Adrenal gland (tissue), 12 donors: ENCODE results near the gene GPD1L. TPM values are rescaled to one million over a fixed set of nuclear protein-coding genes. Genes with fewer than 3 reads are reported as not detected.
"Not testable (repeated sequence)": the region's sequence is repeated elsewhere in the genome, so short reads cannot be mapped to it uniquely, and the experiment has no call there.

Source experiments
- DNase-seq, 7 donors: peaks; one replicate each; pipeline ENCODE4 v3.0.0-alpha.2; 2019 to 2020
- H3K27ac ChIP-seq, 5 donors: fragments of 200-600 bp; sonication (generic) in 4 of 5; 1 replicate in 3 of 5; 2 replicates in 2 of 5; pipeline versions ENCODE4 v1.5.1 to v1.8.0; 2016 to 2020; ENCODE audit warnings: mild to moderate bottlenecking in 1 of 5
- H3K27me3 ChIP-seq: fragments of 200-600 bp; 2 replicates; pipeline ENCODE4 v1.8.0; 2021
- H3K36me3 ChIP-seq, 2 donors: fragments of 200-600 bp; replicated peaks in 1 of 2; 1 replicate in 1 of 2; 2 replicates in 1 of 2; pipeline versions ENCODE4 v1.5.1 to v1.8.0; 2018 to 2022
- H3K4me1 ChIP-seq, 2 donors: fragments of 200-600 bp; replicated peaks in 1 of 2; 1 replicate in 1 of 2; 2 replicates in 1 of 2; pipeline versions ENCODE4 v1.5.1 to v1.8.0; 2018 to 2021
- H3K4me3 ChIP-seq, 4 donors: fragments of 200-600 bp; sonication (generic) in 3 of 4; one replicate each; pipeline ENCODE4 v1.5.1; 2016 to 2018
- H3K9me3 ChIP-seq, 3 donors: fragments of 200-600 bp; sonication (generic) in 1 of 3; replicated peaks in 1 of 3; 1 replicate in 2 of 3; 2 replicates in 1 of 3; pipeline versions ENCODE4 v1.5.1 to v1.8.0; 2016 to 2021
- POLR2A ChIP-seq, 2 donors: fragments of 450-650 bp; IDR thresholded peaks; one replicate each; pipeline ENCODE4 v1.6.1; 2017; ENCODE audit warnings: antibody characterized with exemption in 2 of 2, mild to moderate bottlenecking in 2 of 2, moderate library complexity in 1 of 2
- WGBS, 4 donors: extraction: QIAGEN DNeasy Blood & Tissue Kit in 2 of 4; methylation state at CpG; one replicate each; pipeline versions ENCODE4 v1.1.5 to v1.1.7; 2013 to 2017; 5-methylcytosine and 5-hydroxymethylcytosine counted together
- intact Hi-C, 2 donors: fragments of 100-400 bp; cut with DNase I; formaldehyde crosslinking; loops; one replicate each; pipeline versions ENCODE4 v1.14.1 to v1.15.0; 2022 to 2023
- polyA plus RNA-seq, 3 donors: library from polyadenylated mRNA; stranded (reverse); fragments of 200-250 nt in 2 of 3; fragments of 350-450 nt in 1 of 3; fragmentation: Illumina TruSeq in 1 of 3; extraction: RNeasy Lipid Tissue Mini Kit (QIAGEN cat#74804) in 1 of 3; gene quantifications; one replicate each; pipeline ENCODE4 v1.2.3, GENCODE V29; 2013 to 2014
- total RNA-seq, 9 donors: library from RNA; depleted of rRNA in 4 of 9; stranded (reverse); fragments of >200 nt in 4 of 9; fragments of 120-200 nt in 1 of 9; fragmentation: NEBNext Ultra II Directional in 1 of 9; extraction: Animal tissue kit (Norgen Biotek cat#: 25700) in 1 of 9; gene quantifications; one replicate each; pipeline versions ENCODE4 v1.1.0 to v1.2.4, GENCODE V29; 2013 to 2023
- TF ChIP-seq, protein P1 (sequence below), 6 experiments: fragments of 450-650 bp in 4 of 6; fragments of 200-600 bp in 2 of 6; sonication (generic) in 1 of 6; IDR thresholded peaks; 1 replicate in 5 of 6; 2 replicates in 1 of 6; pipeline versions ENCODE4 v1.5.1 to v1.8.0; 2016 to 2021; ENCODE audit warnings: antibody characterized with exemption in 6 of 6, mild to moderate bottlenecking in 2 of 6, moderate library complexity in 1 of 6
- donor health status: healthy with polysubstance abuse.
- donor health status: Bipolar disorder and iron deficiency.
- donor health status: DM: yes; HTN: yes; CAD: no.
- donor health status: DM: no; HTN: no; CAD: no.
- donor health status: DM: no; HTN: no; CAD: no.
- donor health status: DM: yes; HTN: yes; CAD: no.

GPD1L gene
- total and polyA plus RNA-seq, 12 donors: 19.7 to 131 (median 79.1) TPM

GRCh38 chr3:32109256-32109655 lies 2.8 kb downstream of the GPD1L start:
- Histone ChIP-seq H3K4me3 (no peak overlapping the region), H3K9me3 (no peaks in the 10 kb centered on the region), H3K36me3 (no peaks in the 10 kb centered on the region), H3K4me1 (peaks cover 42 to 53% of the 10 kb centered on the region in 2 donors), H3K27me3 (no peaks in the 10 kb centered on the region), H3K27ac (peak overlapping the region; percentile 9 to 86 (median 76))
- DNase-seq: peak; percentile 94 to 98 (median 98)
- 10 to 21% (median 14%) methylated on average over 2 of the region's 2 CpGs for WGBS, 4 donors
- TF ChIP-seq, protein P1, sequence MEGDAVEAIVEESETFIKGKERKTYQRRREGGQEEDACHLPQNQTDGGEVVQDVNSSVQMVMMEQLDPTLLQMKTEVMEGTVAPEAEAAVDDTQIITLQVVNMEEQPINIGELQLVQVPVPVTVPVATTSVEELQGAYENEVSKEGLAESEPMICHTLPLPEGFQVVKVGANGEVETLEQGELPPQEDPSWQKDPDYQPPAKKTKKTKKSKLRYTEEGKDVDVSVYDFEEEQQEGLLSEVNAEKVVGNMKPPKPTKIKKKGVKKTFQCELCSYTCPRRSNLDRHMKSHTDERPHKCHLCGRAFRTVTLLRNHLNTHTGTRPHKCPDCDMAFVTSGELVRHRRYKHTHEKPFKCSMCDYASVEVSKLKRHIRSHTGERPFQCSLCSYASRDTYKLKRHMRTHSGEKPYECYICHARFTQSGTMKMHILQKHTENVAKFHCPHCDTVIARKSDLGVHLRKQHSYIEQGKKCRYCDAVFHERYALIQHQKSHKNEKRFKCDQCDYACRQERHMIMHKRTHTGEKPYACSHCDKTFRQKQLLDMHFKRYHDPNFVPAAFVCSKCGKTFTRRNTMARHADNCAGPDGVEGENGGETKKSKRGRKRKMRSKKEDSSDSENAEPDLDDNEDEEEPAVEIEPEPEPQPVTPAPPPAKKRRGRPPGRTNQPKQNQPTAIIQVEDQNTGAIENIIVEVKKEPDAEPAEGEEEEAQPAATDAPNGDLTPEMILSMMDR (IDR thresholded peaks at IDR 0.05): no peak
- peak in 1 of 2 donors; percentile 66 for TF ChIP-seq POLR2A (IDR thresholded peaks at IDR 0.05)
- intact Hi-C loops: no loop called here

GRCh38 chr3:32110233-32110760 lies 3.9 kb downstream of the GPD1L start:
- no peaks in the 10 kb centered on the region for H3K9me3 ChIP-seq
- peaks cover 42 to 53% of the 10 kb centered on the region in 2 donors for H3K4me1 ChIP-seq
- 49 to 79% (median 58%) methylated on average over 3 of the region's 3 CpGs for WGBS, 4 donors
- peak in 2 of 7 donors; percentile 19 to 39 for DNase-seq
- intact Hi-C loops: no loop called here
- H3K27me3 ChIP-seq: no peaks in the 10 kb centered on the region
- H3K36me3 ChIP-seq: no peaks in the 10 kb centered on the region
- peak overlapping the region; percentile 9 to 86 (median 76) for H3K27ac ChIP-seq
- no peak for TF ChIP-seq POLR2A (IDR thresholded peaks at IDR 0.05)
- TF ChIP-seq, protein P1 (IDR thresholded peaks at IDR 0.05): no peak
- H3K4me3 ChIP-seq: no peak overlapping the region

- DNase-seq: peak in 4 of 7 donors; percentile 35 to 45 (median 37)
- H3K27ac ChIP-seq: peak overlapping the region in 3 of 5 donors; percentile 53 to 82 (median 76)
- intact Hi-C loops: no loop called here
These were observed 5.1 kb downstream of the GPD1L start for GRCh38 chr3:32111560-32111959.

DNA sequence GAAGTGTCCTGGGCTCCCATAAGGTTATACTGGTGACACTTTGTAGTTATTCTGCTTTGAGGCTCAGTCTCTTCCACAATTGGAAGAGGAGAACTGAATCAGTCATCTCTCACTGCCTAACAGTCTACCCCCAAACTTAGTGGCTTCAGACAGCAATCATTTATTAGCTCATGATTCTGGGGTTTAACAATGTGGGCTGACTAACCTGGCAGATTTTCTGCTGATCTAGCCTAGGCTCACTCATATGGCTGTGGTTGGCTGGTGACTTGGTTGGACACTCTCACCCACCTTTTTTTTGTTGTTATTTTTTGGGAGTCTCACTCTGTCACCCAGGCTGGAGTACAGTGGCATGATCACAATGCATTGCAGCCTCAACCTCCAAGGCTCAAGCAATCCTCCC lies 7.1 kb downstream of the GPD1L start:
- TF ChIP-seq POLR2A (IDR thresholded peaks at IDR 0.05): no peak
- Histone ChIP-seq H3K36me3 (no peaks in the 10 kb centered on the region), H3K4me1 (peaks cover 29 to 51% of the 10 kb centered on the region in 2 donors), H3K27ac (no peak overlapping the region), H3K27me3 (no peaks in the 10 kb centered on the region), H3K9me3 (no peaks in the 10 kb centered on the region), H3K4me3 (no peak overlapping the region)
- DNase-seq: no peak
- intact Hi-C loops: no loop called here

More at GRCh38 chr3:32111560-32111959, 5.1 kb downstream of the GPD1L start:
- WGBS, 4 donors: 37 to 78% (median 52%) methylated on average over 2 of the region's 2 CpGs
- no peaks in the 10 kb centered on the region for H3K27me3 ChIP-seq
- no peaks in the 10 kb centered on the region for H3K36me3 ChIP-seq
- H3K4me3 ChIP-seq: no peak overlapping the region
- TF ChIP-seq, protein P1 (IDR thresholded peaks at IDR 0.05): no peak
- no peaks in the 10 kb centered on the region for H3K9me3 ChIP-seq
- peaks cover 42 to 55% of the 10 kb centered on the region in 2 donors for H3K4me1 ChIP-seq

DNA sequence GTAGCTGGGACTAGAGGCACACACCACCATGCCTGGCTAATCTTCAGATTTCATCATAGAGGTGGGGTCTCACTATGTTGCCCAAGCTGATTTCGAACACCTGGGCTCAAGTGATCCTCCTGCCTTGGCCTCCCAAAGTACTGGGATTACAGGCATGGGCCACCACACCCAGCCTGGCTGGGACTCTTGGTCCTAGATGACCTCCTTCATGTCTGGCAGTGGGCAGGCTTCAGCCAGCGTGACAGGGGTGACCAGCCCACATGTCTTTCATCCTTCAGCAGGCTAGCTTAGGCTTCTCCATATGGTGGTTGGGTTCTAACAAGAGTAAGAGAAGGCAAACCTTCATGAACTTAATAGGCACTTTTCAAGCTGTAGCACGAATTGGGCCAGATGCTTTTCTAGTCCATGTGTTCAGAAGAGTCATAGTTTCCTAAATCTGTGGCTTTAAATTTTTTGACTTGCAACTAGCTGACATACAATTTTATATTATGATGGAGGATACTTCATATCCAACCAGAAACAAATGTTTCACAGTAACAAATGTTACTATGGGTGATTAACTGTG lies 7.6 kb downstream of the GPD1L start:
- intact Hi-C loops: no loop called here
- Histone ChIP-seq H3K9me3 (no peaks in the 10 kb centered on the region), H3K27ac (peak overlapping the region in 1 of 5 donors; percentile 9), H3K36me3 (no peaks in the 10 kb centered on the region), H3K27me3 (no peaks in the 10 kb centered on the region), H3K4me1 (peaks cover 24 to 46% of the 10 kb centered on the region in 2 donors), H3K4me3 (no peak overlapping the region)
- no peak for DNase-seq
- 95 to 100% (median 96%) methylated on average over 2 to 3 of the region's 3 CpGs for WGBS, 4 donors
- TF ChIP-seq, protein P1 (IDR thresholded peaks at IDR 0.05): no peak
- TF ChIP-seq POLR2A (IDR thresholded peaks at IDR 0.05): no peak

GRCh38 chr3:32114546-32115386 lies 8.3 kb downstream of the GPD1L start:
- WGBS, 4 donors: 87 to 90% (median 89%) methylated on average over 19 of the region's 19 CpGs
- H3K36me3 ChIP-seq, H3K27ac ChIP-seq, DNase-seq, H3K4me3 ChIP-seq, H3K27me3 ChIP-seq, intact Hi-C loops, H3K9me3 ChIP-seq: not testable (repeated sequence)
- H3K4me1 ChIP-seq: peaks cover 22 to 39% of the 10 kb centered on the region in 2 donors
